ENCODE results near the gene SMIM41. TPM values are rescaled to one million over a fixed set of nuclear protein-coding genes. Genes with fewer than 3 reads are reported as not detected.

The SMIM41 gene
- total and polyA plus RNA-seq, 4 donors, result 0.03 to 0.50 (median 0.24) TPM; not detected in 1

- Histone ChIP-seq H3K27ac (ENCODE audit: low read depth in 1 of 2, low read length in 2 of 2) (peak overlapping the region in 1 of 2 donors; percentile 19), H3K4me1 (ENCODE audit: control insufficient read depth in 4 of 4, insufficient read depth in 4 of 4, low read length in 3 of 4) (peaks cover 0 to 5% (median 3%) of the 10 kb centered on the region in 4 donors), H3K9ac (ENCODE audit: low read depth in 1 of 2, low read length in 2 of 2) (no peak overlapping the region), H3K27me3 (ENCODE audit: control insufficient read depth in 4 of 4, insufficient read depth in 4 of 4, low read length in 3 of 4) (no peaks in the 10 kb centered on the region), H3K4me3 (ENCODE audit: low read depth in 1 of 3, low read length in 3 of 3) (no peak overlapping the region), H3K9me3 (ENCODE audit: control insufficient read depth in 4 of 4, low read length in 3 of 4) (no peaks in the 10 kb centered on the region), H3K36me3 (ENCODE audit: control insufficient read depth in 4 of 4, insufficient read depth in 3 of 4, low read depth in 1 of 4, low read length in 3 of 4) (no peaks in the 10 kb centered on the region)
- no peak for DNase-seq (ENCODE audit: low spot score)
- TF ChIP-seq FOXA1 (IDR thresholded peaks at IDR 0.05) (no peak), ATF3 (IDR thresholded peaks at IDR 0.05) (no peak), TAF1 (conservative IDR thresholded peaks at IDR 0.05) (no peak)
- TF ChIP-seq, protein P1, sequence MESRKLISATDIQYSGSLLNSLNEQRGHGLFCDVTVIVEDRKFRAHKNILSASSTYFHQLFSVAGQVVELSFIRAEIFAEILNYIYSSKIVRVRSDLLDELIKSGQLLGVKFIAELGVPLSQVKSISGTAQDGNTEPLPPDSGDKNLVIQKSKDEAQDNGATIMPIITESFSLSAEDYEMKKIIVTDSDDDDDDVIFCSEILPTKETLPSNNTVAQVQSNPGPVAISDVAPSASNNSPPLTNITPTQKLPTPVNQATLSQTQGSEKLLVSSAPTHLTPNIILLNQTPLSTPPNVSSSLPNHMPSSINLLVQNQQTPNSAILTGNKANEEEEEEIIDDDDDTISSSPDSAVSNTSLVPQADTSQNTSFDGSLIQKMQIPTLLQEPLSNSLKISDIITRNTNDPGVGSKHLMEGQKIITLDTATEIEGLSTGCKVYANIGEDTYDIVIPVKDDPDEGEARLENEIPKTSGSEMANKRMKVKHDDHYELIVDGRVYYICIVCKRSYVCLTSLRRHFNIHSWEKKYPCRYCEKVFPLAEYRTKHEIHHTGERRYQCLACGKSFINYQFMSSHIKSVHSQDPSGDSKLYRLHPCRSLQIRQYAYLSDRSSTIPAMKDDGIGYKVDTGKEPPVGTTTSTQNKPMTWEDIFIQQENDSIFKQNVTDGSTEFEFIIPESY (IDR thresholded peaks at IDR 0.05), result no peak
- TF ChIP-seq, protein P2, sequence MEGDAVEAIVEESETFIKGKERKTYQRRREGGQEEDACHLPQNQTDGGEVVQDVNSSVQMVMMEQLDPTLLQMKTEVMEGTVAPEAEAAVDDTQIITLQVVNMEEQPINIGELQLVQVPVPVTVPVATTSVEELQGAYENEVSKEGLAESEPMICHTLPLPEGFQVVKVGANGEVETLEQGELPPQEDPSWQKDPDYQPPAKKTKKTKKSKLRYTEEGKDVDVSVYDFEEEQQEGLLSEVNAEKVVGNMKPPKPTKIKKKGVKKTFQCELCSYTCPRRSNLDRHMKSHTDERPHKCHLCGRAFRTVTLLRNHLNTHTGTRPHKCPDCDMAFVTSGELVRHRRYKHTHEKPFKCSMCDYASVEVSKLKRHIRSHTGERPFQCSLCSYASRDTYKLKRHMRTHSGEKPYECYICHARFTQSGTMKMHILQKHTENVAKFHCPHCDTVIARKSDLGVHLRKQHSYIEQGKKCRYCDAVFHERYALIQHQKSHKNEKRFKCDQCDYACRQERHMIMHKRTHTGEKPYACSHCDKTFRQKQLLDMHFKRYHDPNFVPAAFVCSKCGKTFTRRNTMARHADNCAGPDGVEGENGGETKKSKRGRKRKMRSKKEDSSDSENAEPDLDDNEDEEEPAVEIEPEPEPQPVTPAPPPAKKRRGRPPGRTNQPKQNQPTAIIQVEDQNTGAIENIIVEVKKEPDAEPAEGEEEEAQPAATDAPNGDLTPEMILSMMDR (IDR thresholded peaks at IDR 0.05; ENCODE audit: low read depth, low read length, missing input control), result no peak
- WGBS, result 80% methylated on average over 6 of the region's 6 CpGs
Measured at GRCh38 chr12:52038447-52038846, 41.1 kb upstream of the SMIM41 start.

GRCh38 chr12:52041035-52041434 lies 38.5 kb upstream of the SMIM41 start:
- 83% methylated on average over 3 of the region's 3 CpGs for WGBS
- H3K4me1 ChIP-seq (ENCODE audit: control insufficient read depth in 4 of 4, insufficient read depth in 4 of 4, low read length in 3 of 4), result peaks cover 0 to 9% (median 6%) of the 10 kb centered on the region in 4 donors
- TF ChIP-seq YY1 (IDR thresholded peaks at IDR 0.05) (no peak), EGR1 (IDR thresholded peaks at IDR 0.05; ENCODE audit: low read depth in 2 of 2) (no peak), NR2F2 (IDR thresholded peaks at IDR 0.05) (no peak), FOXA2 (IDR thresholded peaks at IDR 0.05) (no peak), JUND (IDR thresholded peaks at IDR 0.05) (no peak), ATF3 (IDR thresholded peaks at IDR 0.05) (no peak), RXRA (IDR thresholded peaks at IDR 0.05) (no peak), SP1 (IDR thresholded peaks at IDR 0.05) (no peak), HNF4G (IDR thresholded peaks at IDR 0.05) (no peak), FOXA1 (IDR thresholded peaks at IDR 0.05) (no peak), RAD21 (IDR thresholded peaks at IDR 0.05) (no peak)
- TF ChIP-seq, protein P2 (IDR thresholded peaks at IDR 0.05; ENCODE audit: low read depth, low read length, missing input control), result no peak
- TF ChIP-seq, protein P1 (IDR thresholded peaks at IDR 0.05), result no peak

More at GRCh38 chr12:52041035-52041434, 38.5 kb upstream of the SMIM41 start:
- Histone ChIP-seq H3K9me3 (ENCODE audit: control insufficient read depth in 4 of 4, low read length in 3 of 4) (no peaks in the 10 kb centered on the region), H3K36me3 (ENCODE audit: control insufficient read depth in 4 of 4, insufficient read depth in 3 of 4, low read depth in 1 of 4, low read length in 3 of 4) (no peaks in the 10 kb centered on the region), H3K27ac (ENCODE audit: low read depth in 1 of 2, low read length in 2 of 2) (no peak overlapping the region), H3K27me3 (ENCODE audit: control insufficient read depth in 4 of 4, insufficient read depth in 4 of 4, low read length in 3 of 4) (no peaks in the 10 kb centered on the region), H3K9ac (ENCODE audit: low read depth in 1 of 2, low read length in 2 of 2) (no peak overlapping the region), H3K4me3 (ENCODE audit: low read depth in 1 of 3, low read length in 3 of 3) (no peak overlapping the region)
- DNase-seq (ENCODE audit: low spot score), result no peak
